Measurements from ENCODE around the gene DEPDC7. TPM values are rescaled to one million over a fixed set of nuclear protein-coding genes. Genes with fewer than 3 reads are reported as not detected.

Gene DEPDC7
- total and polyA plus RNA-seq, 2 donors from 2014 or later, result 2.4 to 11.0 TPM

GRCh38 chr11:33072465-33072864 lies 56.8 kb downstream of the DEPDC7 start:
- peaks cover 4 to 51% (median 35%) of the 10 kb centered on the region in 3 donors for H3K36me3 ChIP-seq (ENCODE audit: control insufficient read depth in 2 of 3, insufficient read depth in 3 of 3, low read length in 3 of 3)
- no peak for FAIRE-seq
- intact Hi-C loops (cut with DNase I), result no loop called here
- H3K4me1 ChIP-seq (ENCODE audit: control insufficient read depth in 2 of 3, insufficient read depth in 2 of 3, low read depth in 1 of 3, low read length in 3 of 3), result no peaks in the 10 kb centered on the region
- TF ChIP-seq, protein P1, sequence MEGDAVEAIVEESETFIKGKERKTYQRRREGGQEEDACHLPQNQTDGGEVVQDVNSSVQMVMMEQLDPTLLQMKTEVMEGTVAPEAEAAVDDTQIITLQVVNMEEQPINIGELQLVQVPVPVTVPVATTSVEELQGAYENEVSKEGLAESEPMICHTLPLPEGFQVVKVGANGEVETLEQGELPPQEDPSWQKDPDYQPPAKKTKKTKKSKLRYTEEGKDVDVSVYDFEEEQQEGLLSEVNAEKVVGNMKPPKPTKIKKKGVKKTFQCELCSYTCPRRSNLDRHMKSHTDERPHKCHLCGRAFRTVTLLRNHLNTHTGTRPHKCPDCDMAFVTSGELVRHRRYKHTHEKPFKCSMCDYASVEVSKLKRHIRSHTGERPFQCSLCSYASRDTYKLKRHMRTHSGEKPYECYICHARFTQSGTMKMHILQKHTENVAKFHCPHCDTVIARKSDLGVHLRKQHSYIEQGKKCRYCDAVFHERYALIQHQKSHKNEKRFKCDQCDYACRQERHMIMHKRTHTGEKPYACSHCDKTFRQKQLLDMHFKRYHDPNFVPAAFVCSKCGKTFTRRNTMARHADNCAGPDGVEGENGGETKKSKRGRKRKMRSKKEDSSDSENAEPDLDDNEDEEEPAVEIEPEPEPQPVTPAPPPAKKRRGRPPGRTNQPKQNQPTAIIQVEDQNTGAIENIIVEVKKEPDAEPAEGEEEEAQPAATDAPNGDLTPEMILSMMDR (IDR thresholded peaks at IDR 0.05; ENCODE audit: borderline replicate concordance, extremely low read depth, insufficient read depth), result no peak
- no peaks in the 10 kb centered on the region for H3K27me3 ChIP-seq (ENCODE audit: control insufficient read depth, insufficient read depth, low read length)
- H3K27ac ChIP-seq (ENCODE audit: low read depth in 2 of 2, low read length in 2 of 2), result no peak overlapping the region
- H3K9me3 ChIP-seq (ENCODE audit: control insufficient read depth in 2 of 3, insufficient read depth in 1 of 3, low read length in 3 of 3), result no peaks in the 10 kb centered on the region
- no peak overlapping the region for H3K4me3 ChIP-seq (ENCODE audit: low read length in 3 of 3)
- no peak for DNase-seq
- no peak overlapping the region for H3K9ac ChIP-seq (ENCODE audit: low read length in 3 of 3)

Other genes with a start within 250 kb of the DEPDC7 start
- gene CCDC73, start 221.2 kb upstream of the DEPDC7 start, total RNA-seq, result 0.25 TPM
- 0.47 TPM for gene CCDC73, start 221.2 kb upstream of the DEPDC7 start, polyA plus RNA-seq (ENCODE audit: insufficient read depth, low read depth, low replicate concordance)
- 18.4 TPM for gene PRRG4, start 186.0 kb upstream of the DEPDC7 start, total RNA-seq
- 6.4 TPM for gene PRRG4, start 186.0 kb upstream of the DEPDC7 start, polyA plus RNA-seq (ENCODE audit: insufficient read depth, low read depth, low replicate concordance)
- 27.4 TPM for gene QSER1, start 123.1 kb upstream of the DEPDC7 start, total RNA-seq
- 2.8 TPM for gene QSER1, start 123.1 kb upstream of the DEPDC7 start, polyA plus RNA-seq (ENCODE audit: insufficient read depth, low read depth, low replicate concordance)
- 17.9 TPM for gene TCP11L1, start 23.7 kb downstream of the DEPDC7 start, total RNA-seq
- gene TCP11L1, start 23.7 kb downstream of the DEPDC7 start, polyA plus RNA-seq (ENCODE audit: insufficient read depth, low read depth, low replicate concordance), result 4.0 TPM
- gene CSTF3, start 145.6 kb downstream of the DEPDC7 start, total RNA-seq, result 28.5 TPM
- gene CSTF3, start 145.6 kb downstream of the DEPDC7 start, polyA plus RNA-seq (ENCODE audit: insufficient read depth, low read depth, low replicate concordance), result 26.1 TPM
- 162 TPM for gene HIPK3, start 241.5 kb downstream of the DEPDC7 start, total RNA-seq
- 17.3 TPM for gene HIPK3, start 241.5 kb downstream of the DEPDC7 start, polyA plus RNA-seq (ENCODE audit: insufficient read depth, low read depth, low replicate concordance)

Data from kidney (tissue), 14 donors.